NOMO-1 treated with DMSO at 0.1 percent for 48 hours (cell line): ENCODE results near the gene RBM47.

ENCODE experiments used
- DNase-seq: peaks from one replicate; lab custom pipeline; 2025; ENCODE audit not compliant: unreplicated experiment; lab: John Stamatoyannopoulos, UW

Gene RBM47

GRCh38 chr4:40380647-40381046 lies 249.0 kb downstream of the RBM47 start:
- no peak for DNase-seq

- no peak for DNase-seq
Observed at GRCh38 chr4:40379248-40379647, 250.4 kb downstream of the RBM47 start.

- DNase-seq: no peak
Observed at GRCh38 chr4:40378619-40379018, 251.0 kb downstream of the RBM47 start.

- no peak for DNase-seq
Observed at GRCh38 chr4:40377512-40378365, 251.9 kb downstream of the RBM47 start.

GRCh38 chr4:40375620-40376019 lies 254.0 kb downstream of the RBM47 start:
- no peak for DNase-seq

GRCh38 chr4:40375095-40375494 lies 254.6 kb downstream of the RBM47 start:
- no peak for DNase-seq

GRCh38 chr4:40373636-40374035 lies 256.0 kb downstream of the RBM47 start:
- no peak for DNase-seq
